ENCODE data around the gene ADCY5.

ADCY5 gene

DNA sequence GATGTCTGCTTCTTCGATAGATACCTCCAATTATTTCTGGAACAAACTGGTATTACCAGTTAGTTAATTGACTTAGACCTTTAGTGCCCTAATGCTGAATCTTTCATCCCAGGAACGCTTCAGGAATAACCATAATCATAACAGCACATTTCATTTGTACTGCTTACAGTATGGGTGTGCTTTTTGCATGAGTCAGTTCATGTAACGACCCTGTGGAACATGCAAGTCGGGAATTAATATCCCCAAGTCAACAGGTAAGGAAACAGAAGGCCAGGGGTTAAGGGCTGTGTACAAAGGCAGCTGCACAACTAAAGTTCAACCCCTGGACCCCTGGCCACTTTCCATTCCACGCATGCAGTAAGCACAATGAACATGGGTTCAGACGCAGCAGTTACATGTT, 49.2 kb downstream of the ADCY5 start:
- DNase-seq (ENCODE audit: insufficient read length) (no peak), FAIRE-seq (peak; percentile 21)
- TF ChIP-seq POLR2A (IDR thresholded peaks at IDR 0.05; ENCODE audit: low read depth, low read length) (no peak), TAF1 (IDR thresholded peaks at IDR 0.05; ENCODE audit: borderline replicate concordance, low read depth, low read length) (no peak), POLR2AphosphoS5 (IDR thresholded peaks at IDR 0.05; ENCODE audit: low read depth, low read length) (no peak)

DNA sequence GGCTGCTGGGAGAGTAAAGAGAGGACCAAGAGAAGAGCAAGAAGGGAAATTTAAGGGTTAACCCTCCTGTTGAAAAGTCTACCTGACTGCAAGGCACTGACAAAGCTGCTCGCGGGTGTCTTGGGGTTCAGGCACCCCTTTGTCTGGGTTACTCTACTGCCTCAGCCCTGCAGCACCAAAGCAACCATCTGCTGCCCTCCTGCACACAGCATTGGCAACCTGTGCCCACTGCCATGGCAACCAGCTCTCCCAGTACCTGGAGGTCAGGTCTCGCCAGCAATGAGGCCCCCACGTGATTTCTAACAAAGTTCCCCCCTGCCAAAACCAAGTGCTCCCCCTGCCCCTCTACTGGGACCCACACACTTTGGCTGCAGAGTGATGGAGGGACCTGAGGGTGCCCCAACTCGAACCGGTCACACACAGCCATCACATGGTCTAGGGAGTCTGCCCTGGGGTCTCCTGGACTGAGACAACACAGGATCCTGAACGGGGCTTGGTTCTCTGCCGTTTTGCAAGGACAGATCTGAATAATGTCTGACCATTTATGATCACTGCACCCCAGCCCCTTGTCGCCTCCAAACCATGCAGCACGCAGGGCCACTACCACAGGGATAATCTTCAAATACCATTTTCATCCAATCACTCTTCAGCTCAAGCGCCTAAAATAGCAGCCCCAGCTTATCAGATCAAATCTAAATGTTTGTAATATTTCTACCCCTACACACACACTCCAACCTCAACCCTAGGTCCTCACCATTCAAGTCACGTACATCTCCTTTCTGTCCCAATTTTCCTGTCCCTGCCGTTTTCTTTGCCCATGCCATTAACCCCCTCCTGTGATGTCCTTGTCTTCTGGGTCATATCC, 50.7 kb downstream of the ADCY5 start:
- DNase-seq (ENCODE audit: insufficient read length), result no peak
- no peak for FAIRE-seq
- TF ChIP-seq POLR2A (IDR thresholded peaks at IDR 0.05; ENCODE audit: low read depth, low read length), result no peak
- TF ChIP-seq POLR2AphosphoS5 (IDR thresholded peaks at IDR 0.05; ENCODE audit: low read depth, low read length), result no peak
- no peak for TF ChIP-seq TAF1 (IDR thresholded peaks at IDR 0.05; ENCODE audit: borderline replicate concordance, low read depth, low read length)

GRCh38 chr3:123397050-123397590, 51.8 kb downstream of the ADCY5 start:
- FAIRE-seq, result no peak

DNA sequence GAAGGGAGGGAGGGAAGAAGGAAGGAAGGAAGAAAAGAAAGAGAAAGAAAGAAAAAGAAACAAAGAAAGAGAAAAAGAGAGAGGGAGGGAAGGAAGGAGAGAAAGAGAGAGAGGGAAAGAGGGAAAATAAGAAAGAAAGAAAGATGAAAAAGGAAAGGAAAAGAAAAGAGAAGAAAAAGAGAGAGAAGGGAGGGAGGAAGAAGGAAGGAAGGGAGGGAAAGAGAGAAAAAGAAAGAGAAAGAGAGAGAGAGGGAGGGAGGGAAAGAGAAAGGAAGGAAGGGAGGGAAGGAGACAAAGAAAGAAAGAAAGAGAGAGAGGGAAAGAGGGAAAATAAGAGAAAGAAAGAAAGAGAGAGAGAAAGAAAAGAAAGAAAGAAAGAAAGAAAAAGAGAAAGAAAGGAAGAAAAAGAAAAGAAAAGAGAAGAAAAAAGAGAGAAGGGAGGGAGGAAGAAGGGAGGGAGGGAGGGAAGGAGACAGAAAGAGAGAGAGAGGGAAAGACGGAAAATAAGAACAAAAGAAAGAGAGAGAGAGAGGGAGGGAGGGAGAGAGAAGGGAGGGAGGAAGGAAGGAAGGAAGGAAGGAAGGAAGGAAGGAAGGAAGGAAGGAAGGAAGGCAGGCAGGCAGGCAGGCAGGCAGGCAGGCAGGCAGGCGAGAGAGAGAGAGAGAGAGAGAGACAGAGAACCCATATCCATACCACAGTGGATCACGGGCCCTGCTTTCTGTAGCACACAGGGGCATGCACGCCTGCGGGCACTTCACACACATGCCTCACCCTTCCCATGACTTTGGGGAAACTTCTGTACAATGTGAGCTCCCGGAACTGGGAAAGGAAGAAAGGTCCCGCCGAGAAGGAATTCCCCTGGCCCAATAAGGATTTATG, 52.5 kb downstream of the ADCY5 start:
- TF ChIP-seq POLR2A (IDR thresholded peaks at IDR 0.05; ENCODE audit: low read depth, low read length) (no peak), POLR2AphosphoS5 (IDR thresholded peaks at IDR 0.05; ENCODE audit: low read depth, low read length) (no peak), TAF1 (IDR thresholded peaks at IDR 0.05; ENCODE audit: borderline replicate concordance, low read depth, low read length) (no peak)
- DNase-seq (ENCODE audit: insufficient read length), result no peak
- no peak for FAIRE-seq

More at GRCh38 chr3:123397050-123397590, 51.8 kb downstream of the ADCY5 start:
- TF ChIP-seq POLR2A (IDR thresholded peaks at IDR 0.05; ENCODE audit: low read depth, low read length) (no peak), TAF1 (IDR thresholded peaks at IDR 0.05; ENCODE audit: borderline replicate concordance, low read depth, low read length) (no peak), POLR2AphosphoS5 (IDR thresholded peaks at IDR 0.05; ENCODE audit: low read depth, low read length) (no peak)
- no peak for DNase-seq (ENCODE audit: insufficient read length)

DNA sequence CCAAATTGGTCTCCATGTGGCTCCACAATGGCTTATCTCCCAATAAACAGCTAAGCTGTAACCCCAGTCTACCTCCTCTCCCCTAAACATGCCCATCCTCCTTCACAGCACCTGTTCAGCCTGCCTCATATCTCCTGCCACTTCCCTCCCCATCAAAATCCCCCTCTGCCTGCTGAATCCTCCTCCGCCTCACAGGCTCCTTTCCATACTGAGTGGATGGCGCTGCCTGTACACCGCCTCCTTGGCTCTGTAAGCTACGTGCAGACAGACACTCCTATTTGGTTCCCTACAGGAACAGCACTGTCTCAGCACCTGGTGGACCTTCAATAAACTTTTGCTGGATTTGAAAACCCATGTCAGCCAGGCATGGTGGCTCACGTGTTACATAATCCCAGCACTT, 53.7 kb downstream of the ADCY5 start:
- DNase-seq (ENCODE audit: insufficient read length) (no peak), FAIRE-seq (no peak)
- no peak for TF ChIP-seq TAF1 (IDR thresholded peaks at IDR 0.05; ENCODE audit: borderline replicate concordance, low read depth, low read length)
- no peak for TF ChIP-seq POLR2A (IDR thresholded peaks at IDR 0.05; ENCODE audit: low read depth, low read length)
- no peak for TF ChIP-seq POLR2AphosphoS5 (IDR thresholded peaks at IDR 0.05; ENCODE audit: low read depth, low read length)

- TF ChIP-seq POLR2A (IDR thresholded peaks at IDR 0.05; ENCODE audit: low read depth, low read length) (no peak), POLR2AphosphoS5 (IDR thresholded peaks at IDR 0.05; ENCODE audit: low read depth, low read length) (no peak), TAF1 (IDR thresholded peaks at IDR 0.05; ENCODE audit: borderline replicate concordance, low read depth, low read length) (no peak)
- FAIRE-seq, result no peak
- no peak for DNase-seq (ENCODE audit: insufficient read length)
Observed at GRCh38 chr3:123394391-123395020, 54.4 kb downstream of the ADCY5 start.

DNA sequence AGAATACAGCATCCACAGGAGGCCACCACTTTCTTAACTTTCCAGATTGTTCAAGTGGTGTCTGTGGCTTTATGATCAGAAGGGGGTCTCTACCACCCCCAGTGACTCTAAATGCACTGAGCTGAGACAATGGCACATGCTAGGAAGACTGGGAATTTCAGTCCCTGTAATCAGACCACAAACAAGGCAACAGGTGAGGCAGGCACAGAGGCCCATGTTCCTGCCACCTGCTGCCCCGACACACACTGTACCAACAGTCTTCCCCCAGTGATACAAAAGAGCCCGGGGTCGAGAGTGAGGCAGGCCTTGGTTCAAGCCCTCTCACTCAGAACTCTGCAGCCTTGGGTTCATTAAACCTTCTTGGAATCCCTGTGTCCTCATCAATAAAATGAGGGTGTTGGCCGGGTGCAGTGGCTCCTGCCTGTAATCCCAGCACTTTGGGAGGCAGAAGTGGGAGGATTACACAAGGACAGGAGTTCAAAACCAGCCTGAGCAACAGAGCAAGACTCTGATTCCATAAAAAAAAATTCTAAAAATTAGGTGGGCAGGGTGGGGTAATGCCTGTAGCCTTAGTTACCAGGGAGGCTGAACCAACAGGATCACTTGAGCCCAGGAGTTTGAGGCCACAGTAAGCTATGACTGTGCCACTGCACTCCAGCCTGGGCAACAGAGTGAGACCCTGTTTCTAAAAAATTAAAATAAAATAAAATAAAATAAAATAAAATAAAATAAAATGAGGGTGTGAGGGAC, 55.8 kb downstream of the ADCY5 start:
- FAIRE-seq (no peak), DNase-seq (ENCODE audit: insufficient read length) (no peak)
- TF ChIP-seq POLR2A (IDR thresholded peaks at IDR 0.05; ENCODE audit: low read depth, low read length), result no peak
- no peak for TF ChIP-seq TAF1 (IDR thresholded peaks at IDR 0.05; ENCODE audit: borderline replicate concordance, low read depth, low read length)
- no peak for TF ChIP-seq POLR2AphosphoS5 (IDR thresholded peaks at IDR 0.05; ENCODE audit: low read depth, low read length)

DNA sequence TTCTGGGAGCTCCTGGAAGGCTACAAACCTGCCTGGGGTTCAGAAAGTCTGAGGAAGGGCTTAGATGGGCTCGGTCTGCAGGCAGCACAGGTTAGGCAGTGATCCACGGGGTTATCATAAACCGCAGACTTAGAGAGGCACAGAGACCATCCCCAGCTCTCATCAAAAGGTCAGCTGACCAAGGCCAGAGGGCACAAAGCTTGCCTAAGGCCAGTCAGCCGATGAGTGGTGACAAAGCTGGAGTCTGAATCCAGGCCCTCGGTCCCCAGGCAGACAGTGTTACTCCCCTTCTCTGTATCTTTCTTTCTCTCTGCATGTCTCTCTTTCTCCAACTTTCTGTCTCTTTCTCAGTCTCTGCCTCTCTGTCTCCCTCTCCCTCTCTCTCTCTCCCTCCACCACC, 56.5 kb downstream of the ADCY5 start:
- no peak for DNase-seq (ENCODE audit: insufficient read length)
- TF ChIP-seq TAF1 (IDR thresholded peaks at IDR 0.05; ENCODE audit: borderline replicate concordance, low read depth, low read length) (no peak), POLR2A (IDR thresholded peaks at IDR 0.05; ENCODE audit: low read depth, low read length) (no peak), POLR2AphosphoS5 (IDR thresholded peaks at IDR 0.05; ENCODE audit: low read depth, low read length) (no peak)
- FAIRE-seq, result no peak

GRCh38 chr3:123390865-123391600, 57.9 kb downstream of the ADCY5 start:
- no peak for DNase-seq (ENCODE audit: insufficient read length)
- TF ChIP-seq POLR2A (IDR thresholded peaks at IDR 0.05; ENCODE audit: low read depth, low read length), result no peak
- no peak for TF ChIP-seq TAF1 (IDR thresholded peaks at IDR 0.05; ENCODE audit: borderline replicate concordance, low read depth, low read length)
- TF ChIP-seq POLR2AphosphoS5 (IDR thresholded peaks at IDR 0.05; ENCODE audit: low read depth, low read length), result no peak
- FAIRE-seq, result no peak

GRCh38 chr3:123389628-123389918, 59.3 kb downstream of the ADCY5 start:
- FAIRE-seq (no peak), DNase-seq (ENCODE audit: insufficient read length) (no peak)
- TF ChIP-seq POLR2AphosphoS5 (IDR thresholded peaks at IDR 0.05; ENCODE audit: low read depth, low read length) (no peak), POLR2A (IDR thresholded peaks at IDR 0.05; ENCODE audit: low read depth, low read length) (no peak), TAF1 (IDR thresholded peaks at IDR 0.05; ENCODE audit: borderline replicate concordance, low read depth, low read length) (no peak)

Data from GM12892 (cell line).